IMR-90 (cell line): ENCODE results near the gene RSBN1L. TPM values are rescaled to one million over a fixed set of nuclear protein-coding genes. Genes with fewer than 3 reads are reported as not detected.
A peak's percentile ranks its signal among the peaks of the same experiment; 100 is the strongest.

Experiments
- ATAC-seq: fragments of 200-7000 bp; cut with Tn5 transposase; 2 replicates; pipeline ENCODE4 v1.9.1; 2020; ENCODE audit warnings: low read depth, mild to moderate bottlenecking, moderate library complexity
- BruUV-seq: library from RNA; stranded (reverse); fragments of 400-500 nt; replicated peaks from 2 replicates; lab custom pipeline; 2021; lab: Mats Ljungman, UMichigan
- CTCF ChIA-PET: fragments of 300-600 bp; formaldehyde crosslinking; extraction: SDS; loops from one replicate; lab custom pipeline; 2021; ENCODE audit warnings: antibody characterized with exemption; lab: Yijun Ruan, JAX
- POLR2A ChIA-PET: fragments of 300-600 bp; sonication (Branson Sonifier 250); formaldehyde crosslinking; loops from one replicate; lab custom pipeline; 2022; ENCODE audit warnings: antibody characterized with exemption; ENCODE audit not compliant: unreplicated experiment; lab: Charles Lee
- DNase-seq: peaks from one replicate; pipeline ENCODE4 v3.0.0; 2013
- H2AFZ ChIP-seq: replicated peaks from 2 replicates; pipeline ENCODE3; 2013; ENCODE audit warnings: low read length, mild to moderate bottlenecking; ENCODE audit not compliant: poor library complexity
- H2AK5ac ChIP-seq: 2 replicates; pipeline ENCODE4 v1.6.1; 2013; ENCODE audit warnings: low read depth, low read length, inconsistent platforms
- H2AK9ac ChIP-seq: replicated peaks from 2 replicates; pipeline ENCODE3; 2013; ENCODE audit warnings: mild to moderate bottlenecking, low read depth, low read length, moderate library complexity; ENCODE audit not compliant: poor library complexity
- H2BK120ac ChIP-seq: 2 replicates; pipeline ENCODE4 v1.6.1; 2013; ENCODE audit warnings: low read depth, low read length, inconsistent platforms
- H2BK15ac ChIP-seq: 3 replicates; pipeline ENCODE4 v1.6.1; 2013; ENCODE audit warnings: low read depth, low read length, inconsistent platforms
- H2BK20ac ChIP-seq: 2 replicates; pipeline ENCODE4 v1.6.1; 2013; ENCODE audit warnings: low read depth, mild to moderate bottlenecking, inconsistent platforms, low read length, moderate library complexity
- H2BK5ac ChIP-seq: 2 replicates; pipeline ENCODE4 v1.6.1; 2013; ENCODE audit warnings: mild to moderate bottlenecking, low read depth, low read length, inconsistent platforms; ENCODE audit not compliant: poor library complexity, severe bottlenecking
- H3K14ac ChIP-seq: replicated peaks from 2 replicates; pipeline ENCODE4 v1.6.1; 2013; ENCODE audit warnings: low read depth, low read length, inconsistent platforms
- H3K18ac ChIP-seq: 2 replicates; pipeline ENCODE4 v1.6.1; 2013; ENCODE audit warnings: low read depth, low read length, control low read depth
- H3K23ac ChIP-seq: 2 replicates; pipeline ENCODE4 v1.6.1; 2013; ENCODE audit warnings: low read depth, low read length, inconsistent platforms
- H3K27ac ChIP-seq: 2 replicates; pipeline ENCODE4 v1.5.1; 2013; ENCODE audit warnings: mild to moderate bottlenecking, control low read depth, low read length; ENCODE audit not compliant: insufficient read depth
- H3K27me3 ChIP-seq: 2 replicates; pipeline ENCODE4 v1.6.1; 2013; ENCODE audit warnings: low read length; ENCODE audit not compliant: control insufficient read depth, insufficient read depth
- H3K36me3 ChIP-seq: 2 replicates; pipeline ENCODE4 v1.6.1; 2013; ENCODE audit warnings: low read length, mixed read lengths; ENCODE audit not compliant: control insufficient read depth, insufficient read depth
- H3K4ac ChIP-seq: 2 replicates; pipeline ENCODE4 v1.6.1; 2013; ENCODE audit warnings: low read depth, low read length, inconsistent platforms
- H3K4me1 ChIP-seq: 2 replicates; pipeline ENCODE4 v1.6.1; 2013; ENCODE audit warnings: low read length, mixed read lengths; ENCODE audit not compliant: control insufficient read depth, insufficient read depth
- H3K4me2 ChIP-seq: 2 replicates; pipeline ENCODE4 v1.6.1; 2013; ENCODE audit warnings: low read depth, mild to moderate bottlenecking, control low read depth, low read length, moderate library complexity
- H3K4me3 ChIP-seq: 2 replicates; pipeline ENCODE4 v1.5.1; 2013; ENCODE audit warnings: low read depth, mild to moderate bottlenecking, control low read depth, low read length, moderate library complexity; ENCODE audit not compliant: insufficient read depth
- H3K56ac ChIP-seq: 2 replicates; pipeline ENCODE4 v1.6.1; 2013; ENCODE audit warnings: low read length, inconsistent platforms; ENCODE audit not compliant: insufficient read depth; ENCODE audit errors: extremely low read depth
- H3K79me1 ChIP-seq, 2 experiments: 2 replicates each; pipeline ENCODE4 v1.6.1; 2013; ENCODE audit warnings: low read length in 2 of 2, inconsistent platforms in 1 of 2, low read depth in 1 of 2
- H3K9ac ChIP-seq: 2 replicates; pipeline ENCODE4 v1.6.1; 2013; ENCODE audit warnings: low read depth, low read length, control low read depth
- H3K9me1 ChIP-seq: 2 replicates; pipeline ENCODE4 v1.6.1; 2013; ENCODE audit warnings: low read length, inconsistent platforms; ENCODE audit not compliant: insufficient read depth
- H3K9me3 ChIP-seq: 2 replicates; pipeline ENCODE4 v1.6.1; 2013; ENCODE audit warnings: low read length; ENCODE audit not compliant: control insufficient read depth, insufficient read depth
- H4K20me1 ChIP-seq: 2 replicates; pipeline ENCODE4 v1.6.1; 2013; ENCODE audit warnings: low read length, inconsistent platforms; ENCODE audit not compliant: insufficient read depth
- H4K5ac ChIP-seq: 2 replicates; pipeline ENCODE4 v1.6.1; 2013; ENCODE audit warnings: mild to moderate bottlenecking, low read depth, low read length, control low read depth
- H4K8ac ChIP-seq, 2 experiments: 2 replicates each; pipeline ENCODE4 v1.6.1; 2013; ENCODE audit warnings: low read depth in 2 of 2, low read length in 2 of 2, control low read depth in 1 of 2, inconsistent platforms in 1 of 2
- H4K91ac ChIP-seq: 2 replicates; pipeline ENCODE4 v1.6.1; 2013; ENCODE audit warnings: low read depth, low read length, inconsistent platforms; ENCODE audit not compliant: insufficient read depth
- FOS ChIP-seq: fragments of 150-350 bp; IDR thresholded peaks from 2 replicates; pipeline ENCODE4 v1.6.1; 2016; ENCODE audit warnings: low read depth, low read length
- MAFK ChIP-seq: IDR thresholded peaks from 2 replicates; pipeline ENCODE4 v1.6.1; 2012; ENCODE audit warnings: low read depth, low read length, improper control_type of control experiment
- MAZ ChIP-seq: IDR thresholded peaks from 2 replicates; pipeline ENCODE4 v1.6.1; 2012; ENCODE audit warnings: low read depth, mild to moderate bottlenecking, low read length, improper control_type of control experiment, moderate library complexity, borderline replicate concordance
- MXI1 ChIP-seq: IDR thresholded peaks from 2 replicates; pipeline ENCODE4 v1.6.1; 2012; ENCODE audit warnings: low read depth, mild to moderate bottlenecking, low read length, moderate library complexity, borderline replicate concordance
- POLR2A ChIP-seq: IDR thresholded peaks from 2 replicates; pipeline ENCODE4 v1.6.1; 2012; ENCODE audit warnings: mild to moderate bottlenecking, low read depth, low read length
- RAD21 ChIP-seq: IDR thresholded peaks from 2 replicates; pipeline ENCODE4 v1.6.1; 2012; ENCODE audit warnings: low read length, improper control_type of control experiment
- RCOR1 ChIP-seq: IDR thresholded peaks from 2 replicates; pipeline ENCODE4 v1.6.1; 2012; ENCODE audit warnings: mild to moderate bottlenecking, low read length, improper control_type of control experiment; ENCODE audit not compliant: insufficient replicate concordance
- RFX5 ChIP-seq: IDR thresholded peaks from 2 replicates; pipeline ENCODE4 v1.8.0; 2012; ENCODE audit warnings: low read depth, mild to moderate bottlenecking, low read length, moderate library complexity
- SMC3 ChIP-seq: fragments of 150-350 bp; IDR thresholded peaks from 2 replicates; pipeline ENCODE4 v1.6.1; 2016; ENCODE audit warnings: low read depth, mild to moderate bottlenecking, antibody characterized with exemption, low read length, moderate library complexity
- WGBS, 2 experiments: methylation state at CpG; one replicate each; pipeline versions ENCODE4 v1.1.5 to v1.1.7; 2013; ENCODE audit warnings: missing lambda C conversion rate in 2 of 2; ENCODE audit not compliant: insufficient read length in 1 of 2; ENCODE audit errors: extremely low coverage in 2 of 2; 5-methylcytosine and 5-hydroxymethylcytosine counted together
- dilution Hi-C: fragments of 300-500 bp; cut with HindIII; formaldehyde crosslinking; loops from one replicate; pipeline ENCODE4 v1.14.3; 2018; ENCODE audit warnings: low sequenced_read_pairs; ENCODE audit not compliant: unreplicated experiment
- in situ Hi-C: fragments of 300-500 bp; cut with MboI; formaldehyde crosslinking; loops from 3 replicates; pipeline ENCODE4 v1.14.3; 2019; ENCODE audit warnings: low sequenced_read_pairs, inconsistent platforms, mixed read lengths
- intact Hi-C: fragments of 100-400 bp; cut with micrococcal nuclease; formaldehyde crosslinking; loops from 2 replicates; pipeline ENCODE4 v1.10.0; 2022
- polyA plus RNA-seq, 3 experiments: library from polyadenylated mRNA; depleted of rRNA; stranded (reverse); fragments of >200 nt; gene quantifications; 2 replicates each; pipeline ENCODE4 v1.2.3, GENCODE V29; 2012; ENCODE audit warnings: low replicate concordance in 1 of 3
- total RNA-seq: library from RNA; depleted of rRNA; stranded (reverse); fragments of >200 nt; gene quantifications from 2 replicates; pipeline ENCODE4 v1.2.3, GENCODE V29; 2012
- TF ChIP-seq, protein P1 (sequence below): fragments of 150-350 bp; IDR thresholded peaks from 2 replicates; pipeline ENCODE4 v1.6.1; 2016; ENCODE audit warnings: low read depth, mild to moderate bottlenecking, low read length, moderate library complexity, borderline replicate concordance
- TF ChIP-seq, protein P2 (sequence below): fragments of 150-350 bp; IDR thresholded peaks from 2 replicates; pipeline ENCODE4 v1.6.1; 2017; ENCODE audit warnings: mild to moderate bottlenecking, antibody characterized with exemption, low read length, low read depth

RSBN1L gene
- total and polyA plus RNA-seq, 2 of the 4 experiments (the other 2 are of a cell fraction): 7.8 to 14.7 TPM

DNA sequence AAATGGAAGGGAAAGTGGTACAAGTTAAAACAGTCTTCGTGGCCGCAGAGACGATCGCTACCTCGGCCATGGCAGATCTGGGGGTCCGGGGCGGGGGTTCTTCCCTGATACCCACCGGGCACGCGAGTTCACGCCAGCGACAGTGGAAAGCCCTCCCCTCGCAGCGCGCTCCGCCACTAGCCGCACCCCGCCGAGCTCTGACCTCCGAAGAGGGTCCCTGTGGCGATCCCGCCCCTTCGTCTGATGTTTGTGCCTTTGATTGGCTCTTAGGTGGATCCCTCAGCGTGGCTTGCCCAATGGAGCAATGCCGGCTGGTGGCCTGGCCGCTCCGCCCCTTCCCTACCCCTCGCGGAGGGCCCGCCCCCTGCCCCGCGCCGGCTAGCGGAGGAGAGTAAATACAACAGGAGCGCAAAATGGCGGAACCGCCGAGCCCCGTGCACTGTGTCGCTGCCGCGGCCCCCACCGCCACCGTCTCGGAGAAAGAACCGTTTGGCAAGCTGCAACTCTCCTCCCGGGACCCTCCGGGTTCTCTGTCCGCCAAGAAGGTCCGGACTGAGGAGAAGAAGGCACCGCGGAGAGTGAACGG is at the start of gene RSBN1L (continued):
- TF ChIP-seq MAZ: peak; percentile 82
- TF ChIP-seq RCOR1: no peak
- peak; percentile 79 for TF ChIP-seq POLR2A
- peak; percentile 41; the same call in 1 of the 2 replicates for TF ChIP-seq MXI1
- no peak for TF ChIP-seq RFX5

DNA sequence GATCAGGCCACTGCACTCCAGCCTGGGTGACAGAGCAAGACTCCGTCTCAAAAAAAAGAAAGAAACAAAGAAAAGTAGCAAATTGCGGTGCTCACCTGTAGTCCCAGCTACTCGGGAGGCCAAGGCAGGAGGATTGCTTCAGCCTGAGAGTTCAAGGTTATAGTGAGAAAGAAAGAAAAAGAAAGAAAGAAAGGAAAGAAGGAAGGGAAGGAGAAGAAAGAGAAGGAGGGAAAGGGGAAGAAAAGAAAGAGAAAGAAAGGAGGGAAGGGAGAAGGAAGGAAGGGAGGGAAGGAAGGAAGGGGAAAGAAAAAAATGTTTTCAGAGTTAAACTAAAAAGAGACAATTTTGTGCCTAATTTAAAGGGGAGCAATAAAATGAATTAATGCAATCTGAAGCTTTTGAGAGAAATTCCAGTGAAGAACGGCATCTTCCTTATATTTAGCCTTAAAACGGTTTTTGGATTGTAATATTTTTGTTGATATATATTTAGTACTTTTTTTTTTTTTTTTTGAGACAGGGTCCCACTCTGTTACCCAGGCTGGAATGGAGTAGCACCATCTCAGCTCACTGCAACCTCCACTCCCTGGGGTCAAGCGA is 47.4 kb upstream of the RSBN1L start:
- ChIA-PET POLR2A (no interaction called here), CTCF (interaction anchor here (1.4 kb wide), 1 partner anchor 110 kb away, joined by 3 read pairs; no protein-coding TSS in a partner anchor)
- H3K4me3 ChIP-seq: no peak overlapping the region
- TF ChIP-seq SMC3: no peak
- no peak for TF ChIP-seq MXI1
- TF ChIP-seq RAD21: no peak
- no peak for TF ChIP-seq MAFK
- no peak for TF ChIP-seq FOS
- TF ChIP-seq RFX5: no peak
- TF ChIP-seq MAZ: no peak
- TF ChIP-seq, protein P1, sequence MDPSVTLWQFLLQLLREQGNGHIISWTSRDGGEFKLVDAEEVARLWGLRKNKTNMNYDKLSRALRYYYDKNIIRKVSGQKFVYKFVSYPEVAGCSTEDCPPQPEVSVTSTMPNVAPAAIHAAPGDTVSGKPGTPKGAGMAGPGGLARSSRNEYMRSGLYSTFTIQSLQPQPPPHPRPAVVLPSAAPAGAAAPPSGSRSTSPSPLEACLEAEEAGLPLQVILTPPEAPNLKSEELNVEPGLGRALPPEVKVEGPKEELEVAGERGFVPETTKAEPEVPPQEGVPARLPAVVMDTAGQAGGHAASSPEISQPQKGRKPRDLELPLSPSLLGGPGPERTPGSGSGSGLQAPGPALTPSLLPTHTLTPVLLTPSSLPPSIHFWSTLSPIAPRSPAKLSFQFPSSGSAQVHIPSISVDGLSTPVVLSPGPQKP: no peak
- TF ChIP-seq, protein P2, sequence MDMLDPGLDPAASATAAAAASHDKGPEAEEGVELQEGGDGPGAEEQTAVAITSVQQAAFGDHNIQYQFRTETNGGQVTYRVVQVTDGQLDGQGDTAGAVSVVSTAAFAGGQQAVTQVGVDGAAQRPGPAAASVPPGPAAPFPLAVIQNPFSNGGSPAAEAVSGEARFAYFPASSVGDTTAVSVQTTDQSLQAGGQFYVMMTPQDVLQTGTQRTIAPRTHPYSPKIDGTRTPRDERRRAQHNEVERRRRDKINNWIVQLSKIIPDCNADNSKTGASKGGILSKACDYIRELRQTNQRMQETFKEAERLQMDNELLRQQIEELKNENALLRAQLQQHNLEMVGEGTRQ: no peak

More for the DNA sequence above, 47.4 kb upstream of the RSBN1L start:
- Histone ChIP-seq H3K27me3 (no peaks in the 10 kb centered on the region), H2AK9ac (no peak overlapping the region), H3K23ac (no peak overlapping the region), H3K36me3 (peaks cover 22% of the 10 kb centered on the region), H4K20me1 (no peaks in the 10 kb centered on the region), H3K4me2 (no peak overlapping the region), H3K9me3 (no peaks in the 10 kb centered on the region), H3K14ac (no peak overlapping the region), H3K4ac (peak overlapping the region; percentile 32; the same call in 1 of the 2 replicates), H4K91ac (peak overlapping the region; percentile 22; the same call in 1 of the 2 replicates), H3K9me1 (0 out of 2 replicates have a peak, but pooled peaks cover 3% of the 10 kb centered on the region), H3K18ac (no peak overlapping the region), H4K8ac (0 out of 4 replicates have a peak overlapping the region, but pooled peaks of 1 of the 2 experiments have one; percentile 19), H2BK20ac (peak overlapping the region; percentile 57; the same call in 1 of the 2 replicates), H2AK5ac (peak overlapping the region; percentile 75; the same call in 1 of the 2 replicates), H3K9ac (no peak overlapping the region), H2BK15ac (no peak overlapping the region), H4K5ac (peak overlapping the region; percentile 29), H3K79me1 (peaks cover 12 to 25% of the 10 kb centered on the region in 2 experiments), H3K27ac (peak overlapping the region; percentile 63), H2BK5ac (peak overlapping the region; percentile 94), H3K56ac (no peak overlapping the region), H3K4me1 (peaks cover 6% of the 10 kb centered on the region; the same call in 1 of the 2 replicates), H2AFZ (no peak overlapping the region), H2BK120ac (no peak overlapping the region)
- DNase-seq: no peak
- no peak for ATAC-seq
- dilution Hi-C loops (no loop called here), intact Hi-C loops (no loop called here), in situ Hi-C loops (no loop called here)
- no TSS peak for BruUV-seq
- WGBS, 2 experiments: 100% methylated on average over 3 of the region's 6 CpGs; no CpG with 5 or more reads in 1 of the 2 experiments
